Epithelial cell of esophagus (primary cell): Measurements from ENCODE around the gene DCLK3.

ENCODE experiments used
- DNase-seq: peaks from one replicate; pipeline ENCODE4 v3.0.0; 2010; ENCODE audit warnings: low read depth
- H3K4me3 ChIP-seq: 2 replicates; pipeline ENCODE4 v1.5.1; 2011; ENCODE audit warnings: mild to moderate bottlenecking, low read length, control low read depth
- TF ChIP-seq, protein P1 (sequence below): IDR thresholded peaks from 2 replicates; pipeline ENCODE4 v1.5.1; 2011; ENCODE audit warnings: low read depth, mild to moderate bottlenecking, low read length, control low read depth, inconsistent platforms; ENCODE audit not compliant: insufficient read depth; ENCODE audit errors: missing control alignments

The DCLK3 gene

GRCh38 chr3:36803091-36803791 lies 38.9 kb upstream of the DCLK3 start:
- TF ChIP-seq, protein P1, sequence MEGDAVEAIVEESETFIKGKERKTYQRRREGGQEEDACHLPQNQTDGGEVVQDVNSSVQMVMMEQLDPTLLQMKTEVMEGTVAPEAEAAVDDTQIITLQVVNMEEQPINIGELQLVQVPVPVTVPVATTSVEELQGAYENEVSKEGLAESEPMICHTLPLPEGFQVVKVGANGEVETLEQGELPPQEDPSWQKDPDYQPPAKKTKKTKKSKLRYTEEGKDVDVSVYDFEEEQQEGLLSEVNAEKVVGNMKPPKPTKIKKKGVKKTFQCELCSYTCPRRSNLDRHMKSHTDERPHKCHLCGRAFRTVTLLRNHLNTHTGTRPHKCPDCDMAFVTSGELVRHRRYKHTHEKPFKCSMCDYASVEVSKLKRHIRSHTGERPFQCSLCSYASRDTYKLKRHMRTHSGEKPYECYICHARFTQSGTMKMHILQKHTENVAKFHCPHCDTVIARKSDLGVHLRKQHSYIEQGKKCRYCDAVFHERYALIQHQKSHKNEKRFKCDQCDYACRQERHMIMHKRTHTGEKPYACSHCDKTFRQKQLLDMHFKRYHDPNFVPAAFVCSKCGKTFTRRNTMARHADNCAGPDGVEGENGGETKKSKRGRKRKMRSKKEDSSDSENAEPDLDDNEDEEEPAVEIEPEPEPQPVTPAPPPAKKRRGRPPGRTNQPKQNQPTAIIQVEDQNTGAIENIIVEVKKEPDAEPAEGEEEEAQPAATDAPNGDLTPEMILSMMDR: no peak
- no peak for DNase-seq
- no peak overlapping the region for H3K4me3 ChIP-seq

DNA sequence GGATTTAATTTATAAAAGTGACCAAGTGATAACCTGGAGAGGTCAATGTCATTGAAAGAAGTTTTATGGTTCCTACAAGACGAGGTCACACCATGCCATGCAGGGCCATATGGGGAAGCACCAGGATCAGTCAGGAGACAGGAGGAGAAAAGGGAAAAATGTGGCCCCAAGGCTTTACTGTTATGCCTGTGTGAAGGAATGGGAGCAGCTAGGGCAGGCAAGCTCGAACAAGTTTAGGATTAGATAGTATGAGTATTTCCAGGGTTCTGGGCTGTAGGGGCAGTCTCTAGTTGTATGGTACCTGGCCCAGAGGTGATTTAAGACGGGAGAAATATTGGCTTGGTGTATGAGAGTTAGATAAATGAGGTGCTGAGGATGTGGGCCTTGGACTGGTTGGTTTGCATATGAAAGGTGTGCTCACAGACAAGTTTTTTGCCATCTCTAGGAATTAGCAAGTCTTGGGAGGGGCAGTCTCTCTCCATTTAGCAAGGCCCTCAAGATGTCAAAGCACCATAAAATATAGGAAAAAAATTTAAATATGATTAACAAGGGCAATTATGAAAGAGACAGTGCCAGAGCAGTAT lies 36.3 kb upstream of the DCLK3 start:
- DNase-seq: peak; percentile 64
- TF ChIP-seq, protein P1: no peak
- no peak overlapping the region for H3K4me3 ChIP-seq

- no peak overlapping the region for H3K4me3 ChIP-seq
- peak; percentile 55 for DNase-seq
- TF ChIP-seq, protein P1: no peak
These were observed 32.5 kb upstream of the DCLK3 start for GRCh38 chr3:36796881-36797280.

- no peak overlapping the region for H3K4me3 ChIP-seq
- TF ChIP-seq, protein P1: no peak
These were observed 31.8 kb upstream of the DCLK3 start for GRCh38 chr3:36796161-36796560.

DNA sequence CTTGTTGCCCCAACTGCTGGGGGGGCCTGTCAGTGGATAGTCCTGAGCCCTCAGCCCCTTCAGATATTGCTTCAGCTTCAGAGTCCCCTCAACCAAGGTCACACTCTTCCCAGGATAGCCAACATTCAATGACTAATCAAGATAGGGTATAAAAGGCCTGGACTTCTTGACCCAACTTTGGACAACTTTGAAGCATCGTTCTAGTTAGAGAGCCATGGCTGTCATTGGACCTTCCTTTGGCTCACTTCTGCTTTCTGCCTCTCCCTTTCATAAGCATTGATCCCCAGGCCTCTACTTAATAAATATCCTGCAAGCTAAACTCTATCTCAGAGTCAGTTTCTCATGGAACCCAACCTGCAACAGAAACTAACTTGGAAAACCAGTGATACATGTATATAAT lies 31.3 kb upstream of the DCLK3 start:
- TF ChIP-seq, protein P1: no peak
- no peak overlapping the region for H3K4me3 ChIP-seq
- no peak for DNase-seq

More at GRCh38 chr3:36796161-36796560, 31.8 kb upstream of the DCLK3 start:
- DNase-seq: no peak

DNA sequence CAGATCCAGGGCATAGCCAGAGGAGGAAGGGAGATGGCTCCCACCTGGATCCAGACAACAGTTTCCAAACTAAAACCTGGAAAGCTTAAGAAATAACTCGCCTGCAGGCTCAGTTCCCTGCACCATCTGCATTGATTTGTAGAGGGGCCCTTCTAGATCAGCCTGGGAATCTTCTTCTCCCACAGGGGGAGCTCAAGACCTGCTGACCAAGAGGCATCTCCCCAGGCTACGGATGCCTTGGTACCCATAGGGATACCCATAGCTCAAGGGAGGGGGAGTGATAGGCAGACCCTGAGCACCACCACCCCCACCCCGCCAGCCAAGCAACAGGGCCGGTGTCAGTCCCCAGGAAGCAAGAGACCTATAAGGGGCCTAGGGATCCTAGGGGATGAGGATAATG lies 28.0 kb upstream of the DCLK3 start:
- TF ChIP-seq, protein P1: peak; percentile 54
- DNase-seq: peak; percentile 61
- H3K4me3 ChIP-seq: no peak overlapping the region

- no peak for DNase-seq
- TF ChIP-seq, protein P1: no peak
- H3K4me3 ChIP-seq: no peak overlapping the region
These were observed 26.4 kb upstream of the DCLK3 start for GRCh38 chr3:36790765-36791164.
